ENCODE data around the gene LIN7B. TPM values are rescaled to one million over a fixed set of nuclear protein-coding genes. Genes with fewer than 3 reads are reported as not detected.

LIN7B gene
- total and polyA plus RNA-seq, 2 of the 13 experiments (the other 11 are each of a cell fraction or from before 2014, with no cell fraction given), result 5.3 to 7.6 TPM

GRCh38 chr19:49119411-49120324 is 5.5 kb downstream of the LIN7B start, which contains the start of gene PPFIA3 (continued):
- no peak for TF ChIP-seq NFAT5 (CRISPR knock-in tag; IDR thresholded peaks at IDR 0.05)
- no peak for TF ChIP-seq GTF3A (CRISPR knock-in tag; conservative IDR thresholded peaks at IDR 0.05)
- TF ChIP-seq NFE2 (CRISPR knock-in tag; IDR thresholded peaks at IDR 0.05), result no peak
- TF ChIP-seq TAF15 (IDR thresholded peaks at IDR 0.05; ENCODE audit: low read depth, low read length, poor library complexity, severe bottlenecking), result no peak
- 0 out of 2 replicates have a peak, but pooled peaks have one; percentile 25 for TF ChIP-seq HOMEZ (CRISPR knock-in tag; IDR thresholded peaks at IDR 0.05; ENCODE audit: low read depth)
- TF ChIP-seq ZNF782 (CRISPR knock-in tag; IDR thresholded peaks at IDR 0.05; ENCODE audit: borderline replicate concordance), result no peak
- no peak for TF ChIP-seq RCOR2 (CRISPR knock-in tag; IDR thresholded peaks at IDR 0.05)
- TF ChIP-seq ATM (IDR thresholded peaks at IDR 0.05; ENCODE audit: borderline replicate concordance), result no peak
- TF ChIP-seq NR2C2 (CRISPR knock-in tag; IDR thresholded peaks at IDR 0.05; ENCODE audit: borderline replicate concordance), result no peak
- no peak for TF ChIP-seq FIP1L1 (IDR thresholded peaks at IDR 0.05; ENCODE audit: borderline replicate concordance, insufficient read depth, low read depth, low read length)
- TF ChIP-seq ZNF512B (CRISPR knock-in tag; IDR thresholded peaks at IDR 0.05; ENCODE audit: borderline replicate concordance), result no peak
- TF ChIP-seq TERF1 (CRISPR knock-in tag; IDR thresholded peaks at IDR 0.05), result 0 out of 2 replicates have a peak, but pooled peaks have one; percentile 13
- TF ChIP-seq CBX2 (IDR thresholded peaks at IDR 0.05; ENCODE audit: low read depth, low read length), result no peak
- no peak for TF ChIP-seq CBX2 (CRISPR knock-in tag; IDR thresholded peaks at IDR 0.05; ENCODE audit: low read depth)
- no peak for TF ChIP-seq NAIF1 (CRISPR knock-in tag; IDR thresholded peaks at IDR 0.05; ENCODE audit: borderline replicate concordance)
- TF ChIP-seq MED13 (CRISPR knock-in tag; IDR thresholded peaks at IDR 0.05), result peak; percentile 58
- no peak; the same call in 1 of the 2 replicates for TF ChIP-seq HES4 (CRISPR knock-in tag; IDR thresholded peaks at IDR 0.05; ENCODE audit: borderline replicate concordance)

Data from HepG2 (cell line).